Sigmoid colon (tissue), 7 donors: ENCODE results near the gene TFIP11. TPM values are rescaled to one million over a fixed set of nuclear protein-coding genes. Genes with fewer than 3 reads are reported as not detected.

Experiments used
- DNase-seq: peaks from one replicate; pipeline ENCODE4 v3.0.0-alpha.2; 2019
- H3K27ac ChIP-seq, 4 donors: fragments of 200-600 bp; sonication (generic); one replicate each; pipeline ENCODE4 v1.5.1; 2016 to 2019; ENCODE audit warnings: mild to moderate bottlenecking in 1 of 4
- H3K27me3 ChIP-seq, 3 donors: fragments of 200-600 bp; sonication (generic); one replicate each; pipeline ENCODE4 v1.5.1; 2019; ENCODE audit warnings: mild to moderate bottlenecking in 1 of 3
- H3K36me3 ChIP-seq, 4 donors: fragments of 200-600 bp; sonication (generic); one replicate each; pipeline ENCODE4 v1.5.1; 2016 to 2019
- H3K4me1 ChIP-seq, 4 donors: fragments of 200-600 bp; sonication (generic); one replicate each; pipeline ENCODE4 v1.5.1; 2017 to 2019
- H3K4me3 ChIP-seq, 4 donors: fragments of 200-600 bp; sonication (generic); one replicate each; pipeline ENCODE4 v1.5.1; 2017 to 2019; ENCODE audit warnings: mild to moderate bottlenecking in 2 of 4, moderate library complexity in 1 of 4
- H3K9me3 ChIP-seq, 4 donors: fragments of 200-600 bp in 3 of 4; sonication (generic) in 3 of 4; one replicate each; pipeline versions ENCODE4 v1.5.1 to v1.6.1; 2013 to 2019
- CTCF ChIP-seq, 4 experiments: fragments of 450-650 bp in 3 of 4; fragments of 200-600 bp in 1 of 4; IDR thresholded peaks; one replicate each; pipeline ENCODE4 v1.5.1; 2016 to 2019; ENCODE audit warnings: antibody characterized with exemption in 4 of 4, mild to moderate bottlenecking in 3 of 4, moderate library complexity in 2 of 4
- EP300 ChIP-seq, 4 donors: sonication (generic); formaldehyde crosslinking; IDR thresholded peaks; one replicate each; pipeline ENCODE4 v1.6.1; 2017; ENCODE audit warnings: antibody characterized with exemption in 4 of 4
- POLR2A ChIP-seq, 2 donors: fragments of 450-650 bp; IDR thresholded peaks; one replicate each; pipeline ENCODE4 v1.6.1; 2016; ENCODE audit warnings: antibody characterized with exemption in 2 of 2, mild to moderate bottlenecking in 2 of 2, moderate library complexity in 2 of 2
- POLR2AphosphoS5 ChIP-seq, 4 donors: sonication (generic); formaldehyde crosslinking; IDR thresholded peaks; one replicate each; pipeline ENCODE4 v1.6.1; 2017; ENCODE audit warnings: antibody characterized with exemption in 4 of 4
- WGBS, 2 donors: extraction: QIAGEN DNeasy Blood & Tissue Kit; methylation state at CpG; one replicate each; pipeline ENCODE4 v1.1.7; 2013; 5-methylcytosine and 5-hydroxymethylcytosine counted together
- intact Hi-C: fragments of 100-400 bp; cut with DNase I; formaldehyde crosslinking; loops from one replicate; pipeline ENCODE4 v1.15.1; 2023
- polyA plus RNA-seq, 3 donors: library from polyadenylated mRNA; stranded (reverse); fragments of 200-250 nt; gene quantifications; one replicate each; pipeline ENCODE4 v1.2.3, GENCODE V29; 2013
- total RNA-seq, 4 donors: library from RNA; depleted of rRNA; stranded (reverse); fragments of >200 nt; gene quantifications; one replicate each; pipeline ENCODE4 v1.1.0, GENCODE V29; 2016
- donor health status: healthy with polysubstance abuse.
- donor health status: Bipolar disorder and iron deficiency.
- donor health status: healthy.

The TFIP11 gene
- total and polyA plus RNA-seq, 7 donors: 8.4 to 19.1 (median 15.0) TPM

DNA sequence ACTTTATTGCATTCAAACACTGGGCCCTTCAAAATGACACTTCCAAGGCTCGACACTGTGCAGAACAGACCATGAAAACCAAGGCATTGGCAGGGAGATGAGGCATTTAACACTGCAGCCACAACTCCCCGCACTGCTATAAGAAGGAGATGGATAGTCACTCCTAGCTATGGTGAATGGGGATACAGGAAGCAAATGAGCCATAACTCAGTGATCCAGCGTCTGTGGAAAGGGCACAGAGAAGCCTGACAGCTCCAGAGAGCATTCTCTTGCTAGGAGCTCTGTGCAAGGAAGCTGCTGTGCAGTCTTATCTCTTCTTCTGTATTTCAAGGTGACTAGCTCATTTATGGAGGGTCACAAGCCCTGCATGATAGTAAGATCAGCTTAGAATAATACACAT, 49.6 kb downstream of the TFIP11 start:
- peak in 2 of 4 donors; percentile 43 to 49 for TF ChIP-seq POLR2AphosphoS5 (IDR thresholded peaks at IDR 0.05)
- no peak for TF ChIP-seq EP300 (IDR thresholded peaks at IDR 0.05)
- no peak for TF ChIP-seq CTCF (IDR thresholded peaks at IDR 0.05)
- no peak for TF ChIP-seq POLR2A (IDR thresholded peaks at IDR 0.05)

DNA sequence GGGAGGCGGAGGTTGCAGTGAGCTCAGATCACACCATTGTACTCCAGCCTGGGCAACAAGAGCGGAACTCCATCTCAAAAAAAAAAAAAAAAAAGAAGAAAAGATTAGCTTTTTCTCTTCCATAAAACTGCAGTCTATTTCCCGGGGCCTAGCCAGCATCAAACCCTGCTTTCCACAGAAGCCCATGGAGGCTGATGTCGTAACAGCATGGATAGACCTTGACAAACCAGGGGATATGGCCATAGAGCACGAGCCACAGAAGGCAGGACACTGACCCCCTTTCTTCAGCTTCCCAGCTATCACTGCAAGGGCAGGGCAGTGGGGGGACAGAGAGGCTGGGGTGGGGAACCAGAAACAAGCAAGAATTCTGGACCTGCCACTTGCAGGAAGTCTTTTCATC, 50.2 kb downstream of the TFIP11 start:
- no peak overlapping the region for H3K27ac ChIP-seq
- WGBS, 2 donors: 94 to 96% methylated on average over 5 of the region's 5 CpGs
- DNase-seq: no peak
- peaks cover 0 to 31% (median 15%) of the 10 kb centered on the region in 4 donors for H3K4me1 ChIP-seq
- no peaks in the 10 kb centered on the region for H3K27me3 ChIP-seq
- no peak overlapping the region for H3K4me3 ChIP-seq
- H3K36me3 ChIP-seq: peaks cover 20 to 90% (median 41%) of the 10 kb centered on the region in 4 donors
- TF ChIP-seq CTCF (IDR thresholded peaks at IDR 0.05) (no peak), POLR2AphosphoS5 (IDR thresholded peaks at IDR 0.05) (no peak), EP300 (IDR thresholded peaks at IDR 0.05) (no peak), POLR2A (IDR thresholded peaks at IDR 0.05) (no peak)
- intact Hi-C loops: loop anchor here (5.0 kb wide), 1 partner anchor 45 kb away; no protein-coding TSS in a partner anchor
- no peaks in the 10 kb centered on the region for H3K9me3 ChIP-seq

More for the DNA sequence above, 49.6 kb downstream of the TFIP11 start:
- H3K4me1 ChIP-seq: peaks cover 0 to 31% (median 15%) of the 10 kb centered on the region in 4 donors
- H3K27ac ChIP-seq: peak overlapping the region in 1 of 4 donors; percentile 24
- H3K27me3 ChIP-seq: no peaks in the 10 kb centered on the region
- H3K4me3 ChIP-seq: no peak overlapping the region
- peaks cover 17 to 90% (median 39%) of the 10 kb centered on the region in 4 donors for H3K36me3 ChIP-seq
- intact Hi-C loops: loop anchor here (5.0 kb wide), 1 partner anchor 45 kb away; no protein-coding TSS in a partner anchor
- no peaks in the 10 kb centered on the region for H3K9me3 ChIP-seq
- DNase-seq: no peak
- 90 to 92% methylated on average over 3 of the region's 3 CpGs for WGBS, 2 donors

DNA sequence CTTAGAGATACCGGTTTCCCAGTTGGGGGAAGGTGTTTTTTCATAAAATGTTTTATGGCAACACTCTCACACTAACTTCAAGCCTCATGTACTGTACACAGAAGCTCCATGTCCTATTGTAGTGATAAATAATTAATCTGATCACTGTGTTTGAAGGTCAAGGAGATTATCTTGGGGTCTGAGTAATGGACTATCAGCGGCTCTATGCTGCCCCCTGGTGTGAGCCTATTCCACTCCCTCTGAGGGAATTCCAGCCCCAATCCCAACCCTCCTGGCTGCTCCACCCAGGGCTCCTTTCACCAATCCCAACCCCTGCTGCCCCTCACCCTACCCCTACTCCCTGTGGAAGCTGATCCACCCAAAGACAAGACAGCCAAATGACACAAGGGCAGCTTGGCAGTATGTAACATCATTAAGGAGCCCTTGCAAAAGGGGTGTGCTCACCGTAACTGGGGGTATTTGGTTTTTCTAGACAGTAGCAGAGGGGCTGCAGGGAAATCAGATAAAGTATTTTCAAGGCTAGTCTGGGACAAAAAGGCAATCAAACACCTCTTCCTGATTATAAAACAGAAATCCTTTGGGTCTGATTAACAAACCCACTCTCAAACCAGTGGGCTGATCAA, 51.0 kb downstream of the TFIP11 start:
- Histone ChIP-seq H3K4me1 (peaks cover 0 to 31% (median 15%) of the 10 kb centered on the region in 4 donors), H3K27me3 (no peaks in the 10 kb centered on the region), H3K36me3 (peaks cover 20 to 90% (median 42%) of the 10 kb centered on the region in 4 donors), H3K9me3 (no peaks in the 10 kb centered on the region), H3K27ac (no peak overlapping the region), H3K4me3 (no peak overlapping the region)
- DNase-seq: no peak
- intact Hi-C loops: loop anchor here (1.0 to 5.0 kb wide), 2 partner anchors 44 to 62 kb away; no protein-coding TSS in a partner anchor
- 33 to 42% methylated on average over 3 of the region's 3 CpGs for WGBS, 2 donors
- TF ChIP-seq POLR2AphosphoS5 (IDR thresholded peaks at IDR 0.05) (no peak), EP300 (IDR thresholded peaks at IDR 0.05) (no peak), CTCF (IDR thresholded peaks at IDR 0.05) (peak; percentile 58 to 81 (median 76))

GRCh38 chr22:26460202-26460601, 52.1 kb downstream of the TFIP11 start:
- no peaks in the 10 kb centered on the region for H3K9me3 ChIP-seq
- peaks cover 0 to 31% (median 15%) of the 10 kb centered on the region in 4 donors for H3K4me1 ChIP-seq
- H3K27me3 ChIP-seq: no peaks in the 10 kb centered on the region
- no peak overlapping the region for H3K27ac ChIP-seq
- peaks cover 15 to 88% (median 34%) of the 10 kb centered on the region in 4 donors for H3K36me3 ChIP-seq
- intact Hi-C loops: loop anchor here (5.0 kb wide), 1 partner anchor 43 kb away; no protein-coding TSS in a partner anchor
- WGBS, 2 donors: 85 to 89% methylated on average over 6 of the region's 6 CpGs
- TF ChIP-seq EP300 (IDR thresholded peaks at IDR 0.05): no peak
- no peak for TF ChIP-seq CTCF (IDR thresholded peaks at IDR 0.05)
- TF ChIP-seq POLR2AphosphoS5 (IDR thresholded peaks at IDR 0.05): no peak
- TF ChIP-seq POLR2A (IDR thresholded peaks at IDR 0.05): no peak
- no peak for DNase-seq
- H3K4me3 ChIP-seq: no peak overlapping the region
